MM.1S (cell line): Measurements from ENCODE around the gene PTPRR.
A peak's percentile ranks its signal among the peaks of the same experiment; 100 is the strongest.

Experiments used
- DNase-seq: peaks from one replicate; pipeline ENCODE4 v3.0.0-alpha.2; 2015
- H2AFZ ChIP-seq: fragments of 300-600 bp; sonication (generic); 2 replicates; pipeline ENCODE4 v1.6.0; 2016; ENCODE audit warnings: antibody characterized with exemption, low read length
- H3F3A ChIP-seq: fragments of 300-600 bp; sonication (generic); 2 replicates; pipeline ENCODE4 v1.6.1; 2016; ENCODE audit warnings: mild to moderate bottlenecking, antibody characterized with exemption, low read length, moderate library complexity, mixed read lengths; ENCODE audit not compliant: insufficient read depth
- H3K27ac ChIP-seq: fragments of 300-600 bp; sonication (generic); 2 replicates; pipeline ENCODE4 v1.5.1; 2016; ENCODE audit warnings: mild to moderate bottlenecking, low read length
- H3K27me3 ChIP-seq: fragments of 300-600 bp; sonication (generic); replicated peaks from 2 replicates; pipeline ENCODE4 v1.6.0; 2016; ENCODE audit warnings: low read length; ENCODE audit not compliant: insufficient read depth
- H3K36me3 ChIP-seq: fragments of 300-600 bp; sonication (generic); replicated peaks from 2 replicates; pipeline ENCODE4 v1.6.1; 2016; ENCODE audit warnings: mild to moderate bottlenecking, low read length, mixed read lengths; ENCODE audit not compliant: insufficient read depth
- H3K4me1 ChIP-seq: fragments of 300-600 bp; sonication (generic); 2 replicates; pipeline ENCODE4 v1.6.1; 2016; ENCODE audit warnings: low read length, mixed read lengths
- H3K4me2 ChIP-seq: fragments of 300-600 bp; sonication (generic); 2 replicates; pipeline ENCODE4 v1.6.0; 2016; ENCODE audit warnings: low read depth, low read length
- H3K4me3 ChIP-seq: fragments of 300-600 bp; sonication (generic); 2 replicates; pipeline ENCODE4 v1.5.1; 2016; ENCODE audit warnings: low read length, mixed read lengths
- H3K79me2 ChIP-seq: fragments of 300-600 bp; sonication (generic); 2 replicates; pipeline ENCODE4 v1.6.1; 2016; ENCODE audit warnings: mixed run types, low read length, mixed read lengths
- H3K9ac ChIP-seq: fragments of 300-600 bp; sonication (generic); 2 replicates; pipeline ENCODE4 v1.6.1; 2016; ENCODE audit warnings: low read length, mixed read lengths
- H3K9me2 ChIP-seq: fragments of 300-600 bp; sonication (generic); replicated peaks from 2 replicates; pipeline ENCODE4 v1.6.1; 2016; ENCODE audit warnings: mild to moderate bottlenecking, low read length, mixed read lengths; ENCODE audit not compliant: insufficient read depth
- H3K9me3 ChIP-seq: fragments of 300-600 bp; sonication (generic); replicated peaks from 2 replicates; pipeline ENCODE4 v1.6.1; 2016; ENCODE audit warnings: mild to moderate bottlenecking, low read length, mixed read lengths; ENCODE audit not compliant: insufficient read depth
- H4K20me1 ChIP-seq: fragments of 300-600 bp; sonication (generic); 2 replicates; pipeline ENCODE4 v1.6.1; 2016; ENCODE audit warnings: mild to moderate bottlenecking, low read length, moderate library complexity, mixed read lengths; ENCODE audit not compliant: insufficient read depth
- EZH2 ChIP-seq: fragments of 300-600 bp; sonication (generic); optimal IDR thresholded peaks from 2 replicates; pipeline ENCODE3; 2017; ENCODE audit warnings: low read depth, mild to moderate bottlenecking, antibody characterized with exemption, low read length, mixed read lengths
- EZH2phosphoT487 ChIP-seq: fragments of 300-600 bp; sonication (generic); IDR thresholded peaks from 2 replicates; pipeline ENCODE4 v1.6.1; 2018; ENCODE audit warnings: antibody characterized with exemption, low read length
- TF ChIP-seq, protein P1 (sequence below): fragments of 300-600 bp; sonication (generic); IDR thresholded peaks from 2 replicates; pipeline ENCODE4 v1.5.1; 2016; ENCODE audit warnings: antibody characterized with exemption, low read length, mixed read lengths

Gene PTPRR

DNA sequence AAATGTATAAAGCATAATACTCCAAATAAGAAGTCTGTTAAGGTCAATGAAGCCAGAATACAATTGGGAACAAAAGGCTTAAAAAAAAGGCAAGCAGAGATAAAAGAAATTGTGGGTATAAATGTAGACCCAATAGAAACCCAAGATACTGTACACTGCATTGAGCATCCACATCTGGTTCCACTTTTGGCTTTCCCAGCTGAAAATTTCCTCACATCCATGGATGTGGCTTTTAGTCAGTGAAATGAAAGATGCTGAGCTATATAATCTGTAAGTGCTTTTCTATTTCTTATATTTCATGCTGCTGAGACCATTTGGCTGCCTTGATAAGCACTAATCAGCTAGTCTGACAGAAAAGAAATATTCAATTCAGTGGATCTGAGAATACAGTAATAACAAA lies 83.5 kb downstream of the PTPRR start:
- H2AFZ ChIP-seq = no peak overlapping the region
- no peaks in the 10 kb centered on the region for H3K9me2 ChIP-seq
- no peak overlapping the region for H3K27ac ChIP-seq

DNA sequence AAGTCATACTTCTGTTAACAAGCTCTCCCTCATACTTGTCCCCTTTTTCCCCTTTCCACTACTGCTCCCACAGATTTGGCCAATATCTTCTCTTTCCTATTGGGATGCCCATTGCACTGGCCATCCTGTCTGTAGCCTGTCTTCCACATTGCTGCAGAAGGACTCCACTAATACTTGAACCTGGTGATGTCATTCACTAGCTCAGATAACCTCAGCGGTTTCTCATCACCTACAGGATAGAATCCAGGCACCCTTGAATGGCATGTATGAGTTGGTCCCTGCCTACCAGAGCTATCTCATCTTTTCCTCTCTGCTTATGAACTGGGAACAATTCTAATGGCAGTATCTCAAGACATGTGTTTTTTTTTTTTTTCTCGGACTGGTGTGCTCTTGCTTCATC lies 84.6 kb downstream of the PTPRR start:
- H3F3A ChIP-seq = peaks cover 12% of the 10 kb centered on the region
- DNase-seq = no peak
- TF ChIP-seq EZH2phosphoT487 = no peak
- no peak for TF ChIP-seq EZH2
- TF ChIP-seq, protein P1, sequence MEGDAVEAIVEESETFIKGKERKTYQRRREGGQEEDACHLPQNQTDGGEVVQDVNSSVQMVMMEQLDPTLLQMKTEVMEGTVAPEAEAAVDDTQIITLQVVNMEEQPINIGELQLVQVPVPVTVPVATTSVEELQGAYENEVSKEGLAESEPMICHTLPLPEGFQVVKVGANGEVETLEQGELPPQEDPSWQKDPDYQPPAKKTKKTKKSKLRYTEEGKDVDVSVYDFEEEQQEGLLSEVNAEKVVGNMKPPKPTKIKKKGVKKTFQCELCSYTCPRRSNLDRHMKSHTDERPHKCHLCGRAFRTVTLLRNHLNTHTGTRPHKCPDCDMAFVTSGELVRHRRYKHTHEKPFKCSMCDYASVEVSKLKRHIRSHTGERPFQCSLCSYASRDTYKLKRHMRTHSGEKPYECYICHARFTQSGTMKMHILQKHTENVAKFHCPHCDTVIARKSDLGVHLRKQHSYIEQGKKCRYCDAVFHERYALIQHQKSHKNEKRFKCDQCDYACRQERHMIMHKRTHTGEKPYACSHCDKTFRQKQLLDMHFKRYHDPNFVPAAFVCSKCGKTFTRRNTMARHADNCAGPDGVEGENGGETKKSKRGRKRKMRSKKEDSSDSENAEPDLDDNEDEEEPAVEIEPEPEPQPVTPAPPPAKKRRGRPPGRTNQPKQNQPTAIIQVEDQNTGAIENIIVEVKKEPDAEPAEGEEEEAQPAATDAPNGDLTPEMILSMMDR = no peak
- H3K9me3 ChIP-seq = no peaks in the 10 kb centered on the region
- no peak overlapping the region for H3K27ac ChIP-seq
- H3K4me1 ChIP-seq = peaks cover 21% of the 10 kb centered on the region
- H3K36me3 ChIP-seq = no peaks in the 10 kb centered on the region
- no peak overlapping the region for H3K9ac ChIP-seq
- no peaks in the 10 kb centered on the region for H4K20me1 ChIP-seq
- H3K9me2 ChIP-seq = no peaks in the 10 kb centered on the region
- H3K4me2 ChIP-seq = no peak overlapping the region
- H3K79me2 ChIP-seq = no peaks in the 10 kb centered on the region
- H3K4me3 ChIP-seq = no peak overlapping the region
- no peak overlapping the region for H2AFZ ChIP-seq
- no peaks in the 10 kb centered on the region for H3K27me3 ChIP-seq

More for the DNA sequence above, 83.5 kb downstream of the PTPRR start:
- no peak for DNase-seq
- peaks cover 12% of the 10 kb centered on the region for H3K4me1 ChIP-seq
- no peak overlapping the region for H3K4me2 ChIP-seq
- peaks cover 3% of the 10 kb centered on the region for H3F3A ChIP-seq
- H3K9me3 ChIP-seq = no peaks in the 10 kb centered on the region
- no peaks in the 10 kb centered on the region for H4K20me1 ChIP-seq
- H3K9ac ChIP-seq = no peak overlapping the region
- no peaks in the 10 kb centered on the region for H3K36me3 ChIP-seq
- H3K79me2 ChIP-seq = no peaks in the 10 kb centered on the region
- no peaks in the 10 kb centered on the region for H3K27me3 ChIP-seq
- H3K4me3 ChIP-seq = no peak overlapping the region
- no peak for TF ChIP-seq EZH2phosphoT487
- TF ChIP-seq, protein P1 = no peak
- TF ChIP-seq EZH2 = no peak

DNA sequence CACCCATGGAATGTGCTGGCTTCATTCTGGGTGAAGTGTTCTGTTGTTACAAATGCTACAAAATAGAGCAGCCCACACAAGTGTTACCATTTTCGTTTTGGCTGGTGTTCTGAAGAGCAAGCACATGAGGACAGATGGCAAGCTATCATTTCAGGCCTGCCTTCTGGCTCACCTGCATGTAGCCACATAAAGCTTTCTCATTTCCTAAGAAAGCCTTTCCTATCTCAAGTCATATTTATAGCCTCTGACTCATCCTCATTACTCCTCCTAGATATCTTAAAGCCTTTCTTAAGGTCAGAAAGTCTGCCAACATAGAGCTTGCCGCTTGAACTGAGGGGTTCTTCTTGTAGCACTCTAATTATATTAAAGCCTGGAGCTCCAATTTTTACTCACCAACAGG lies 89.0 kb downstream of the PTPRR start:
- H3K79me2 ChIP-seq = no peaks in the 10 kb centered on the region
- H3K4me2 ChIP-seq = peak overlapping the region; percentile 44
- H3K4me1 ChIP-seq = peaks cover 32% of the 10 kb centered on the region
- peak overlapping the region; percentile 23; the same call in 1 of the 2 replicates for H3K9ac ChIP-seq
- no peaks in the 10 kb centered on the region for H3K9me2 ChIP-seq
- no peak for TF ChIP-seq EZH2phosphoT487
- TF ChIP-seq, protein P1 = no peak
- TF ChIP-seq EZH2 = no peak
- H4K20me1 ChIP-seq = no peaks in the 10 kb centered on the region
- peak overlapping the region; percentile 77 for H3K27ac ChIP-seq
- peak; percentile 84 for DNase-seq
- H3K9me3 ChIP-seq = no peaks in the 10 kb centered on the region
- no peak overlapping the region; the same call in 1 of the 2 replicates for H3K4me3 ChIP-seq
- no peaks in the 10 kb centered on the region for H3K27me3 ChIP-seq
- H2AFZ ChIP-seq = peak overlapping the region; percentile 66
- H3F3A ChIP-seq = peaks cover 20% of the 10 kb centered on the region
- H3K36me3 ChIP-seq = no peaks in the 10 kb centered on the region
